ACC112 (cell line): ENCODE results near the gene WNT9A.

ENCODE experiments used
- H2AFZ ChIP-seq: fragments of 200-600 bp; sonication (generic); one replicate; pipeline ENCODE4 v1.6.0; 2017; ENCODE audit warnings: antibody characterized with exemption, low read length; ENCODE audit not compliant: unreplicated experiment
- H3K27ac ChIP-seq: fragments of 200-600 bp; sonication (generic); 2 replicates; pipeline ENCODE4 v1.5.1; 2014; ENCODE audit warnings: low read depth, mild to moderate bottlenecking, antibody characterized with exemption, low read length, moderate library complexity
- H3K27me3 ChIP-seq: fragments of 200-600 bp; sonication (generic); 2 replicates; pipeline ENCODE4 v1.6.1; 2014; ENCODE audit warnings: mild to moderate bottlenecking, antibody characterized with exemption, low read length, moderate library complexity, mixed read lengths; ENCODE audit not compliant: insufficient read depth
- H3K36me3 ChIP-seq: fragments of 200-600 bp; sonication (generic); 2 replicates; pipeline ENCODE4 v1.6.1; 2016; ENCODE audit warnings: mild to moderate bottlenecking, antibody characterized with exemption, low read length, moderate library complexity, mixed read lengths; ENCODE audit not compliant: insufficient read depth
- H3K4me1 ChIP-seq: fragments of 200-600 bp; sonication (generic); one replicate; pipeline ENCODE4 v1.6.1; 2016; ENCODE audit warnings: low read length, mixed read lengths; ENCODE audit not compliant: insufficient read depth, unreplicated experiment, control insufficient read depth
- H3K4me3 ChIP-seq: fragments of 200-600 bp; sonication (generic); 2 replicates; pipeline ENCODE4 v1.5.1; 2014; ENCODE audit warnings: mild to moderate bottlenecking, low read depth, low read length
- H3K79me2 ChIP-seq: fragments of 200-600 bp; sonication (generic); one replicate; pipeline ENCODE4 v1.6.0; 2016; ENCODE audit warnings: low read length; ENCODE audit not compliant: control insufficient read depth, unreplicated experiment, insufficient read depth

WNT9A gene

DNA sequence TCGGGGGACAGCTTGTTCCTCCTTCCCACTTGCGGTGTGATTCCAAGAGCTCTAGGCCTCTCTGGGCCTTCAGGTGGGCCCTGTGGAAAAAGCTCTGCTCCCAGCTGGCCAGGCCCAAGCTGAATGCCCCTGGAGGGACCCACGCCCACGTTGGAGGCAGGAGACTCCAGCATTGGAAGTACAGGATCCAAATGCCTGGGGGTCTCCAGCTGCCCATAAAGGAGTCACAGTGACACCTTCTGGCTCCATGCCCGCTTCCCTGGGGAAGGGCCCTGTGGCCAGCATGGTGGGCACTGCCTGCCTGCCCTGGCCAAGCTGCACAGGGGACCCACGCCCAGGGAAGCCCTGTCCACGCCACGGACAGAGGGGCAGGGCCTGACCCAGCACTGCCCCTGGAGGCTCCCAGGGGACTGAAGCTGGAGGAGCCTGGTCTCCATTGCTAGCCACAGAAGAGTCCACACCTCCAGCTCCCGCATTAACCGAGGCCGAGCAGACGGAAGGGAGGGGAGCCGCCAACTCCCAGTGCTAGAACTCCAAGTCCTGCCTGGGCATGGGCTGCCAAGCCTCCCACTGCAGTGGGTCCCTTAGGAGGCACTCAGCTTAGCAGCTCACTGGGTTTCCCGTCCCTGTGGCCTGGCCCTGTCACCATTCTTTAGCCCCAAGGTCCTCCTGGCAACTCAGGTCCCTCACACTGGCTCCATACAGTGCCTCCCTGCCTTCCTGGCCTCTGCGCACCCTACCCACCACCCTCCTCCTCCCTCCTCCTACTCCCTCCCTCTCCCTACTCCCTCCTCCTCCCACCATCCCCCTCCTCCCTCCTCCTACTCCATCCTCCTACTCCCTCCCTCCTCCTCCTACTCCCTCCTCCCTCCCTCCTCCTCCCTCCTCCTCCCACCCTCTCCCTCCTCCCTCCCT, 41.9 kb downstream of the WNT9A start:
- no peaks in the 10 kb centered on the region for H3K79me2 ChIP-seq
- H3K36me3 ChIP-seq: no peaks in the 10 kb centered on the region
- H3K4me3 ChIP-seq: no peak overlapping the region
- peaks cover 14% of the 10 kb centered on the region; the same call in 1 of the 2 replicates for H3K27me3 ChIP-seq
- no peak overlapping the region for H2AFZ ChIP-seq
- H3K27ac ChIP-seq: no peak overlapping the region
- no peaks in the 10 kb centered on the region for H3K4me1 ChIP-seq

DNA sequence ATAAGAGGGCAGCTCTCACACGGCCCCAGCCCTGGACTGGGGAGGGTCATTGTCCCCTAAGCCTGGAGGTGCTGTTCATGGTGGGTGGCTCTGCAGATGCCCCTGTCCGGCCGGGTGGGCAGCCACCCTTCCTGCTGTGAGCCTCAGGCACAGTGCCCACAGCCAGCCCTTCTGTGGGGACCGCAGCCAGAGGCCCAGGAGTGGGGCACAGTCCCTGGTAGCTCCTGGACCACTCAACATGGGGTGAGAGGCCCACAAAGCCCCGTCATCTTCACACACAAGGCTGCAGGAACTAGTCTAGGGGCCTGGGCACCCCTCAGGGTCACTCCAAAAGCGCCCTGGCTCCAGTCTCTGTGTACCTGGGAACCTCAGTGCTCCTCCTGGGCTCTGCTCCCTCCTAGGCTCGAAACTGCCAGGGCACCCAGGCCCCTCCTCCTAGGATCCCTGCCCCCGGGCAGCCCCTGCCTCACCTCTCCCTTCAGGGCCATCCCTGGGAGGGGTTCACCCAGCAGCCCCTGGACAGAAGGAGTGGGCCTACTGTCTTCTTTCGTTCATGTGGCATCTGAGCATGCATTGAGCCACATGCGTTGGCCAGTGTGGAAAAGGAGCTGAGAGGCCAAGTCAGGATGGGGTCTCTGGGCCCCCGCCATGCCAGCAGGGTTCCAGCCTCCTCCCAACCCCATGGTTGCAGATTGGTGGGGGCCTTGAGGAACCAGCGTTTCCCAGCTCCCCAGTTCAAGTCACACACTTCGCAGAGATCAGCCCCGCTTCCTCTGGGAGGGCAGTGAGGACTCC, 43.0 kb downstream of the WNT9A start:
- no peak overlapping the region for H3K4me3 ChIP-seq
- no peak overlapping the region for H2AFZ ChIP-seq
- H3K4me1 ChIP-seq: no peaks in the 10 kb centered on the region
- no peaks in the 10 kb centered on the region for H3K79me2 ChIP-seq
- no peaks in the 10 kb centered on the region for H3K36me3 ChIP-seq
- H3K27me3 ChIP-seq: peaks cover 13% of the 10 kb centered on the region; the same call in 1 of the 2 replicates
- no peak overlapping the region for H3K27ac ChIP-seq

- no peak overlapping the region for H3K27ac ChIP-seq
- H3K4me3 ChIP-seq: no peak overlapping the region
- no peaks in the 10 kb centered on the region for H3K36me3 ChIP-seq
- H3K4me1 ChIP-seq: no peaks in the 10 kb centered on the region
- no peak overlapping the region for H2AFZ ChIP-seq
- H3K27me3 ChIP-seq: 0 out of 2 replicates have a peak, but pooled peaks cover 5% of the 10 kb centered on the region
- no peaks in the 10 kb centered on the region for H3K79me2 ChIP-seq
These were observed 43.9 kb downstream of the WNT9A start for GRCh38 chr1:227903614-227904501.

DNA sequence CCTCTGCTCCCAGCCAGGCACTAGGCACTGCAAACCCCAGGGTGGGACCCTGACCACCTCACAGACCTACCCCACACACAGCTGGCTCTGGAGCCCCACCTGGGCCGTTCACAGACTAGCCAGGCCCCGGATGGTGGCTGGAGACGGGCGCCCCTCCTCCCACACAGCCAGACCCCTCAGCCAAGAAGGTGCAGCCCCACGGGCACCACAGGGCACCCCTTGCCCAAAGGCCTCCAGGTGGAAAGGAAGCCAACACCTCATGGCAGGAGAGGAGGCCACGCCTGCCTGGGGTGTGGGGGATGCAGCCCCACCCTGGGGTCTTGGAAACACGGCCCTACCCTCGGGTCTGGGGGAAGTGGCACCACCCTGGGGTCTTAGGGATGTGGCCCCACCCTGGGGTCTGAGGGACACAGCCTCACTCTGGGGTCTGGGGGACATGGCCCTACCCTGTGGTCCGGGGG, 44.6 kb downstream of the WNT9A start:
- H3K4me3 ChIP-seq: no peak overlapping the region
- H2AFZ ChIP-seq: no peak overlapping the region
- no peaks in the 10 kb centered on the region for H3K4me1 ChIP-seq
- H3K79me2 ChIP-seq: no peaks in the 10 kb centered on the region
- H3K36me3 ChIP-seq: no peaks in the 10 kb centered on the region
- H3K27me3 ChIP-seq: no peaks in the 10 kb centered on the region
- no peak overlapping the region for H3K27ac ChIP-seq

GRCh38 chr1:227902641-227902990, 45.1 kb downstream of the WNT9A start:
- Histone ChIP-seq H3K4me1 (no peaks in the 10 kb centered on the region), H3K79me2 (no peaks in the 10 kb centered on the region), H3K36me3 (no peaks in the 10 kb centered on the region), H3K27ac (no peak overlapping the region), H3K27me3 (no peaks in the 10 kb centered on the region), H3K4me3 (no peak overlapping the region), H2AFZ (no peak overlapping the region)

- H3K4me3 ChIP-seq: no peak overlapping the region
These were observed 45.7 kb downstream of the WNT9A start for GRCh38 chr1:227901906-227902640.

GRCh38 chr1:227901239-227901905, 46.4 kb downstream of the WNT9A start:
- H3K36me3 ChIP-seq: no peaks in the 10 kb centered on the region
- H3K79me2 ChIP-seq: no peaks in the 10 kb centered on the region
- H3K4me1 ChIP-seq: no peaks in the 10 kb centered on the region
- H3K27me3 ChIP-seq: no peaks in the 10 kb centered on the region
- H3K4me3 ChIP-seq: no peak overlapping the region
- no peak overlapping the region for H2AFZ ChIP-seq
- H3K27ac ChIP-seq: no peak overlapping the region

More at GRCh38 chr1:227901906-227902640, 45.7 kb downstream of the WNT9A start:
- no peak overlapping the region for H2AFZ ChIP-seq
- H3K27ac ChIP-seq: no peak overlapping the region
- H3K27me3 ChIP-seq: no peaks in the 10 kb centered on the region
- no peaks in the 10 kb centered on the region for H3K36me3 ChIP-seq
- H3K4me1 ChIP-seq: no peaks in the 10 kb centered on the region
- H3K79me2 ChIP-seq: no peaks in the 10 kb centered on the region

DNA sequence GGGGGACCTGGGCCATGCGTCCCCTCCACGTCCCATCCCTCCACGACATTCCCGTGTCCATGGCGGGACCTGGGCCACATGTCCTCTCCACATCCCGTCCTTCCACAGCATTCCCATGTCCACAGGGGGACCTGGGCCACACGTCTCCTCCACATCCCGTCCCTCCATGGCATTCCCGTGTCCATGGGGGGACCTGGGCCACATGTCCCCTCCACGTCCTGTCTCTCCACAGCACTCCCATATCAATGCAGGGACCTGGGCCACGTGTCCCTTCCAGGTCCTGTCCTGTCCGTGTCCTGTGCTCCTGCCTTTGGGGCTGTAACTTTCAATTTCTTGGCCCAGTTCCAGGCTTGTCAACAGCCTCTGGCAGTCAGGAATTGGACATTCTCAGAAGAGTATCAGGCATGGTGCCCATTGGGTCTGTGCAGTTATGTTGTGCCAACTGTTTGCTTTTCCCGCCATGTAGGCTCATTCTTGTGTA, 47.1 kb downstream of the WNT9A start:
- Histone ChIP-seq H3K4me1 (no peaks in the 10 kb centered on the region), H3K27ac (no peak overlapping the region)

DNA sequence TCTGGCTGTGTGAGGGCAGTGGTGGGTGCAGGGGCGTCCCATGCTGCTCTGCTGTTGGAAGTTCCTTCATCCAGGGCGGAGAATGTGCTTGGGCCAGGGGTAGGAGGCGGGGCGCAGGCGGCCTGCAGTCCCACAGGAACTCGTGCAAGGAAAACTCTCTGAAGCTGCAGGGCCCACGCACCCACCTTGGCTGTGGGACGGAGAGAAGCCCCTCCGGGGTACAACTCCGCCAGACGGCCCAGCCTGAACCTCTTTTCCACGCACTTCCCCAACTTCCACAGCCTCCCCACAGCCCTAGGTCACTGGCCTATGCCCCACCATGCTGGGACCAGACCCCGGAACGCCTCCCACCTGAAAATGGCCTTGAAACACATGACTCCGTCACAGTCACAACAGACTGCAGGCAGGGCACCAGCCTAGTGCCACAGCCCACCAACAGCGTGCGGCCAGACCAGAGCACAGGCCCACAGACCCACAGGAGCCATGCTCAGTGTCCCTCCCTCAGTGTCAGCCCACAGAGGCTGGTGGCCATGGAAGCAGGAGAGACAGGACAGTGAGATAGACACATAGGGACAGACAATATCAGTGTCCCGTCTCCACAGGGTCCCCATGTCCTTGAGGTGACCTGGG, 47.8 kb downstream of the WNT9A start:
- no peaks in the 10 kb centered on the region for H3K4me1 ChIP-seq
- H2AFZ ChIP-seq: no peak overlapping the region
- no peak overlapping the region for H3K4me3 ChIP-seq
- no peak overlapping the region for H3K27ac ChIP-seq
- no peaks in the 10 kb centered on the region for H3K36me3 ChIP-seq
- H3K79me2 ChIP-seq: no peaks in the 10 kb centered on the region
- no peaks in the 10 kb centered on the region for H3K27me3 ChIP-seq

More for the DNA sequence above, 47.1 kb downstream of the WNT9A start:
- Histone ChIP-seq H3K36me3 (no peaks in the 10 kb centered on the region), H3K4me3 (no peak overlapping the region), H2AFZ (no peak overlapping the region), H3K27me3 (no peaks in the 10 kb centered on the region), H3K79me2 (no peaks in the 10 kb centered on the region)
